ACC112 (cell line): ENCODE results near the gene ENDOU.

Source experiments
- H2AFZ ChIP-seq: fragments of 200-600 bp; sonication (generic); one replicate; pipeline ENCODE4 v1.6.0; 2017; ENCODE audit warnings: antibody characterized with exemption, low read length; ENCODE audit not compliant: unreplicated experiment
- H3K27ac ChIP-seq: fragments of 200-600 bp; sonication (generic); 2 replicates; pipeline ENCODE4 v1.5.1; 2014; ENCODE audit warnings: low read depth, mild to moderate bottlenecking, antibody characterized with exemption, low read length, moderate library complexity
- H3K27me3 ChIP-seq: fragments of 200-600 bp; sonication (generic); 2 replicates; pipeline ENCODE4 v1.6.1; 2014; ENCODE audit warnings: mild to moderate bottlenecking, antibody characterized with exemption, low read length, moderate library complexity, mixed read lengths; ENCODE audit not compliant: insufficient read depth
- H3K36me3 ChIP-seq: fragments of 200-600 bp; sonication (generic); 2 replicates; pipeline ENCODE4 v1.6.1; 2016; ENCODE audit warnings: mild to moderate bottlenecking, antibody characterized with exemption, low read length, moderate library complexity, mixed read lengths; ENCODE audit not compliant: insufficient read depth
- H3K4me1 ChIP-seq: fragments of 200-600 bp; sonication (generic); one replicate; pipeline ENCODE4 v1.6.1; 2016; ENCODE audit warnings: low read length, mixed read lengths; ENCODE audit not compliant: insufficient read depth, unreplicated experiment, control insufficient read depth
- H3K4me3 ChIP-seq: fragments of 200-600 bp; sonication (generic); 2 replicates; pipeline ENCODE4 v1.5.1; 2014; ENCODE audit warnings: mild to moderate bottlenecking, low read depth, low read length
- H3K79me2 ChIP-seq: fragments of 200-600 bp; sonication (generic); one replicate; pipeline ENCODE4 v1.6.0; 2016; ENCODE audit warnings: low read length; ENCODE audit not compliant: control insufficient read depth, unreplicated experiment, insufficient read depth

The ENDOU gene

DNA sequence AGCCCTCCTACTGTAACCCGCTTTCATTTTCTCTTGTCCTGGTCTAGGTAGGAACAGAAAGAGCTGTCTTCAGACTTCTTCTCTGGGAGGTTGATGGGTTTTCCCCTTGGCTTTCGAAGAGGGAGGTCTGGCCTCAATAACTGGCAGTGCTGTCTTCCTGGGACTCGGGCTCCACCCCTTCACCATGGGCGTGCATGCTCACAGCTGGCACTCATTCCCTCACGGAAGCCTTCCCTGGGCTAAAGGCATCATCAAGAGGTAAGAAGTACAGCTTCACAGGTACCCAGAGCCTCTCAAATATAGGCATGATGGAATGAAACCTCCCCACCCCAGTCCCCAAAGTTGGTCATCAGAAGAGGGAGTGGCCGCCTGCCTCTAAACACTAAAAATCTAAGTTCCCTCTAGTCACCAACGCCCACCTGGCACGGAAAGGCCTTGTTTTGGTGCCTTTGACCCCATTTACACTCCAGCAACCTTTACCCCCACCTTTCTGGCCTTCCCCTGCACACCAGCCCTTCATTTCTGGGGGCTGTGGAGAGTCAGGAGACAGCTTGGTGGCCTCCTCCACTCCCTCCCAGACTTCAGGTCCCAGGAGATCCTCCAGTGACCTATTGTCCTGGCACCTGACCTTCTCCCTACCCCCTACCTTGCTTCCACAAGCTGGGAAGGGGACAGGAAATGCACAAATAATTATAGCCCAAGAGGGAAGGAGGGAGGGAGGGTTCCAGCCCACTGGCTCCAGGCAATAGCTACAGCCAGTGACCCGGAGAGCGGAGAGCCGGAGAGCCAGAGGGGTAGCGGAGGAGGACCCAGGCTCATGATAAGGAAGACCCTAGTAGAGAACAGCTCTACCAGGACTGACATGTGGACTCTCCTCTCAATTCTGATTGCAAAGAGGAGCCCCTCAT, 30.6 kb upstream of the ENDOU start:
- no peak overlapping the region for H3K27ac ChIP-seq
- no peak overlapping the region for H3K4me3 ChIP-seq
- no peaks in the 10 kb centered on the region for H3K79me2 ChIP-seq
- H3K27me3 ChIP-seq = no peaks in the 10 kb centered on the region
- no peaks in the 10 kb centered on the region for H3K36me3 ChIP-seq
- peaks cover 42% of the 10 kb centered on the region for H3K4me1 ChIP-seq
- no peak overlapping the region for H2AFZ ChIP-seq

GRCh38 chr12:47754881-47755280, 29.6 kb upstream of the ENDOU start:
- no peaks in the 10 kb centered on the region for H3K27me3 ChIP-seq
- peaks cover 42% of the 10 kb centered on the region for H3K4me1 ChIP-seq
- H2AFZ ChIP-seq = no peak overlapping the region
- H3K36me3 ChIP-seq = no peaks in the 10 kb centered on the region
- no peaks in the 10 kb centered on the region for H3K79me2 ChIP-seq
- no peak overlapping the region for H3K27ac ChIP-seq
- no peak overlapping the region for H3K4me3 ChIP-seq

DNA sequence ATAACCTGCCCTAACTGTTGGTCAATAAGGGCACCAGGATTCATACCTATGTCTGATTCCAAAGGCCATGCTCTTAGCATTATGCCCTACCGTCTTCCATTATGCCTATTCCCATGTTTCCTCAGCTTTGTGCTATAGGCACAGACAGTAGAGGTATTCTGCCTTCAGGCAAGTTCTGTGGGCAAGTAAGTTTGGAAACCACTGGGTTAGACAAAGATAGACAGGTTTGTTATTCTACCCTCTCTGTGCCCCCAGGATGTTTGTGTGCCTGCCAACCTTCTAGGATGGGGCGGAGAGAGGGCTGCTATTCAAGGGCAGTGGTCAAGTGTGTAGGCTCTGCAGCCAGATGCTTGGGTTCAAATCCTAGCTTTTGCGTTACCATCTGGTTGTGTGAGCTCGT, 28.8 kb upstream of the ENDOU start:
- Histone ChIP-seq H3K27me3 (no peaks in the 10 kb centered on the region), H3K4me3 (peak overlapping the region; percentile 35; the same call in 1 of the 2 replicates), H2AFZ (no peak overlapping the region), H3K79me2 (no peaks in the 10 kb centered on the region), H3K27ac (peak overlapping the region; percentile 58), H3K4me1 (peaks cover 36% of the 10 kb centered on the region), H3K36me3 (no peaks in the 10 kb centered on the region)

DNA sequence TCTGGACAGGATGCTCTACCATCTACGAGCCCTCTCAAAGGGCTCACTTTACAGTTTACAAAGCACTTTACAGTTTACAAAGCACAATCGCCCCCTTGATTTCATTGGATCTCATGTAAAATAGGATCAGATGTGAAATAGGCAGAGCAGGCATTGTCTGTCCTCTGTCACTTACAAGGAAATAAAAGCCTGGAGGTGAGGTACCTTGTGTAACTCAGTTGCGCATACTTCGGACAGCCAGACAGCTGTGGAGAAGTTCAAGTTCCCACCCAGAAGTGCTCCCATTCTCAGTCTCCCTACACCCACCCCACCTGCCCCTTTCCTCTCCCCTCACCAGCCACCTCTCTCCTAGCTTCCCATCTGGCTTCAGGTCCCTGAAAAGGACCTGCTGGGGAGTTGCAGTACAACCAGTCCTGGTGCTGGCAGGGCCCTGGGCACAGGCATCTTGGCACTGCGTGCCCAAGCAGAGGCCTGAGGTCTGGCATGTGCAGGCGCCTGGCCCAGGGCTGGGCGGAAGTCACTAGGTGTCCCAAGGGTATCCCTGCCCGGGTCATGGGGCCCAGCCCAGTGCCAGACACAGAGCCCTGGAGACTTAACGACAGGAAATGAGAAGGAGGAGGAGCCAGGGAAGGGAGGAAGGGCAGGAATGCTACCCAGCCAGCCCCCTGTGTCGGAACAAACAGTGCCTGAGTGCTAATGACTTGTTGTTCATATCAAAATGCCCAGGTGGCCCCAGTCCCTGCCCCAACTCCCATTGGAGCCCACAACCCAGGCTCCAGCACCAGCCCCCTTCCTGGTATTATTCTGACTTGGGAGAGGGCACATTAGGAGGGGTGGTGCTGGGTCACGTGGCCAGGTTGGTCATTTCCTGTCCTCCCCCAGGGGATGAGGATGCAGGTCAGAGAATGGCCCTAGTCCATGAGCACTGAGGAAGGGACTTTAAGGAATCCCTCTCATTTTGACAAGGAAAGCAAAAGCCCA, 28.0 kb upstream of the ENDOU start:
- H3K36me3 ChIP-seq = no peaks in the 10 kb centered on the region
- H3K4me3 ChIP-seq = peak overlapping the region; percentile 35; the same call in 1 of the 2 replicates
- peak overlapping the region; percentile 58 for H3K27ac ChIP-seq
- H3K4me1 ChIP-seq = peaks cover 33% of the 10 kb centered on the region
- no peaks in the 10 kb centered on the region for H3K79me2 ChIP-seq
- H2AFZ ChIP-seq = no peak overlapping the region
- no peaks in the 10 kb centered on the region for H3K27me3 ChIP-seq

- H3K79me2 ChIP-seq = no peaks in the 10 kb centered on the region
- H3K27me3 ChIP-seq = no peaks in the 10 kb centered on the region
- peaks cover 33% of the 10 kb centered on the region for H3K4me1 ChIP-seq
- H3K27ac ChIP-seq = peak overlapping the region; percentile 58
- no peaks in the 10 kb centered on the region for H3K36me3 ChIP-seq
- H2AFZ ChIP-seq = no peak overlapping the region
- H3K4me3 ChIP-seq = no peak overlapping the region
Measured at GRCh38 chr12:47752552-47752951, 27.3 kb upstream of the ENDOU start.

DNA sequence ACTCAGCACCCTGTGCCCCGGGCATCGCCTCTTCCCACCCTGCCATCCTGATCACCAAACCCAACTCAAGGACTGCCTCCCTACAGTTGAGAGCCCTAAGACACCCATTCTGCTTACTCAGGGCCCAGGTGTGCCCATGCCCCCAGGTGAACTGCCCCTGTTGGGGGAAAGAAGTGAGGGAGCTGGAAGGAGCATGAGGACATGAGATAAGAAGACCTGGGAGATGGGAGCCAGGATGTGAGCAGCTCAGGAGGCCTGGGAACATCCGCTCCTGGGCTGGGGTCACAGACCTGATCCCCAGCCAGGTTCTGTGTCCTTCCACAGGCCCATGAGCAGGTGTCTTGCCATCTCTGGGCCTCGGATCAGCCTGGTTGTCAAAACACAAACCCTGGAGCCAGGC, 26.8 kb upstream of the ENDOU start:
- H3K27ac ChIP-seq = no peak overlapping the region
- no peaks in the 10 kb centered on the region for H3K36me3 ChIP-seq
- no peaks in the 10 kb centered on the region for H3K27me3 ChIP-seq
- H3K79me2 ChIP-seq = no peaks in the 10 kb centered on the region
- H2AFZ ChIP-seq = no peak overlapping the region
- H3K4me3 ChIP-seq = no peak overlapping the region
- H3K4me1 ChIP-seq = peaks cover 33% of the 10 kb centered on the region

- Histone ChIP-seq H3K27me3 (no peaks in the 10 kb centered on the region), H3K36me3 (no peaks in the 10 kb centered on the region), H3K4me3 (no peak overlapping the region), H3K4me1 (peaks cover 33% of the 10 kb centered on the region), H2AFZ (no peak overlapping the region), H3K27ac (no peak overlapping the region), H3K79me2 (no peaks in the 10 kb centered on the region)
Measured at GRCh38 chr12:47751561-47751960, 26.3 kb upstream of the ENDOU start.

- Histone ChIP-seq H3K4me3 (no peak overlapping the region), H3K36me3 (no peaks in the 10 kb centered on the region), H3K27me3 (no peaks in the 10 kb centered on the region), H3K4me1 (peaks cover 33% of the 10 kb centered on the region), H2AFZ (no peak overlapping the region), H3K79me2 (no peaks in the 10 kb centered on the region), H3K27ac (no peak overlapping the region)
Measured at GRCh38 chr12:47750916-47751470, 25.7 kb upstream of the ENDOU start.

DNA sequence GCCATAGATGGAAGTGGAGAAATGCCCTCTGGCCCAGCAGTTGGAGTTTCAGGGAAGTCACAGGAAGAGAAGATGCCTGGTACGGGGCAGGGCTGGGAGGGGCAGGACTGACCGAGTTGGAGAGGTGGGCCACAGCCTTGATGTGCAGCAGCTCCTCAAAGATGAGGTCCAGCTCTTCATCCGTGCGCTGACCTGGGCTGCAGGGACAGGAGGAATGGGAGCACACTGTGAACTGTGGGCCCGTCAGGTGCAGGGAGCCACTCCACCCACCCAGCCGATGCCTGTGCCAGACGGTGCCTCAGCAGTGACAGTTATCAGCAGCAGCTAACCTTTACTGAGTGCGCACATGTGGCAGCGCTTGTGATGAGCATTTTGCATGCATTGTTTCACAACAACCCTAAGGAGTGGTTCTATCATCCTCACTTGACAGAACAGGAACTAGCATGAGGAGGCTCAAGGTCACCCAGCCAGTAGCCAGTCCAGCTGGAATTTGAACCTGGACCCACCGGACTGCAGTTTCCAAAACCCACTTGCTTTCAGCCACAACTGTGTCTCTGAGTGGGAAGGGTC, 25.0 kb upstream of the ENDOU start:
- H3K27ac ChIP-seq = no peak overlapping the region
- no peak overlapping the region for H2AFZ ChIP-seq
- H3K36me3 ChIP-seq = no peaks in the 10 kb centered on the region
- peaks cover 33% of the 10 kb centered on the region for H3K4me1 ChIP-seq
- H3K79me2 ChIP-seq = no peaks in the 10 kb centered on the region
- H3K4me3 ChIP-seq = no peak overlapping the region
- no peaks in the 10 kb centered on the region for H3K27me3 ChIP-seq

- Histone ChIP-seq H3K79me2 (no peaks in the 10 kb centered on the region), H3K27me3 (no peaks in the 10 kb centered on the region)
Measured at GRCh38 chr12:47748899-47749298, 23.6 kb upstream of the ENDOU start.

More at GRCh38 chr12:47748899-47749298, 23.6 kb upstream of the ENDOU start:
- Histone ChIP-seq H2AFZ (no peak overlapping the region), H3K27ac (no peak overlapping the region), H3K36me3 (no peaks in the 10 kb centered on the region), H3K4me1 (peaks cover 20% of the 10 kb centered on the region), H3K4me3 (no peak overlapping the region)
